Vagina (tissue), 2 donors: Measurements from ENCODE around the gene RAD51D.

Experiments
- POLR2A ChIP-seq, 2 donors: fragments of 450-650 bp; IDR thresholded peaks; one replicate each; pipeline ENCODE4 v1.6.1; 2017; ENCODE audit warnings: antibody characterized with exemption in 2 of 2, mild to moderate bottlenecking in 2 of 2, moderate library complexity in 2 of 2
- POLR2AphosphoS5 ChIP-seq, 2 donors: sonication (generic); formaldehyde crosslinking; IDR thresholded peaks; one replicate each; pipeline ENCODE4 v1.9.0; 2017; ENCODE audit warnings: antibody characterized with exemption in 2 of 2, mild to moderate bottlenecking in 2 of 2, low read depth in 1 of 2; ENCODE audit not compliant: insufficient read depth in 1 of 2
- TF ChIP-seq, protein P1 (sequence below), 3 experiments: fragments of 450-650 bp in 2 of 3; fragments of 200-600 bp in 1 of 3; sonication (generic) in 1 of 3; IDR thresholded peaks; one replicate each; pipeline ENCODE4 v1.5.1; 2017 to 2019; ENCODE audit warnings: antibody characterized with exemption in 3 of 3, mild to moderate bottlenecking in 2 of 3, moderate library complexity in 2 of 3

DNA sequence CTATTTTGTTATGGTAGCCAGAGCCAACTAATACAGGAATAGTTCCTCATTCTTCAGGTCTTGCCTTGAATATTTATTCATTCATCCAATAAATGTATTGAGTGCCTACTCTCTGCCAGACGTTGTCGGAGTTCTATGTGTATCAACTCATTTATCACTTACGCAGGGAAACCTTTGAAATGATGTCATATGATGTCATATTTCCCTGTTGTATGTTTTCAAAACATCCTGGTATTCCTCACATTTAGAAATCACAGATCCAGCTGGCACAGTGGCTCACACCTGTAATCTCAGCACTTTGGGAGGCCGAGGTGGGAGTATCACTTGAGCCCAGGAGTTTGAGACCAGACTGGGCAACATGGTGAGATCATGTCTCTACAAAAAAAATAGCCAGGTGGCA is 25.2 kb upstream of the RAD51D start:
- TF ChIP-seq POLR2A (IDR thresholded peaks at IDR 0.05) (no peak), POLR2AphosphoS5 (IDR thresholded peaks at IDR 0.05; ENCODE audit: insufficient read depth in 1 of 2, low read depth in 1 of 2) (no peak)
- TF ChIP-seq, protein P1, sequence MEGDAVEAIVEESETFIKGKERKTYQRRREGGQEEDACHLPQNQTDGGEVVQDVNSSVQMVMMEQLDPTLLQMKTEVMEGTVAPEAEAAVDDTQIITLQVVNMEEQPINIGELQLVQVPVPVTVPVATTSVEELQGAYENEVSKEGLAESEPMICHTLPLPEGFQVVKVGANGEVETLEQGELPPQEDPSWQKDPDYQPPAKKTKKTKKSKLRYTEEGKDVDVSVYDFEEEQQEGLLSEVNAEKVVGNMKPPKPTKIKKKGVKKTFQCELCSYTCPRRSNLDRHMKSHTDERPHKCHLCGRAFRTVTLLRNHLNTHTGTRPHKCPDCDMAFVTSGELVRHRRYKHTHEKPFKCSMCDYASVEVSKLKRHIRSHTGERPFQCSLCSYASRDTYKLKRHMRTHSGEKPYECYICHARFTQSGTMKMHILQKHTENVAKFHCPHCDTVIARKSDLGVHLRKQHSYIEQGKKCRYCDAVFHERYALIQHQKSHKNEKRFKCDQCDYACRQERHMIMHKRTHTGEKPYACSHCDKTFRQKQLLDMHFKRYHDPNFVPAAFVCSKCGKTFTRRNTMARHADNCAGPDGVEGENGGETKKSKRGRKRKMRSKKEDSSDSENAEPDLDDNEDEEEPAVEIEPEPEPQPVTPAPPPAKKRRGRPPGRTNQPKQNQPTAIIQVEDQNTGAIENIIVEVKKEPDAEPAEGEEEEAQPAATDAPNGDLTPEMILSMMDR (IDR thresholded peaks at IDR 0.05), result no peak
